ENCODE measurements around the gene TADA2B.
"Not testable (repeated sequence)": the region's sequence is repeated elsewhere in the genome, so short reads cannot be mapped to it uniquely, and the experiment has no call there.

Gene TADA2B

GRCh38 chr4:7078025-7078424 is 34.9 kb downstream of the TADA2B start:
- no peak for DNase-seq (ENCODE audit: low read depth in 2 of 2)

- not testable (repeated sequence) for DNase-seq (ENCODE audit: low read depth in 2 of 2)
Observed at GRCh38 chr4:7079483-7079882, 36.3 kb downstream of the TADA2B start.

- not testable (repeated sequence) for DNase-seq (ENCODE audit: low read depth in 2 of 2)
Observed at GRCh38 chr4:7079909-7080308, 36.7 kb downstream of the TADA2B start.

GRCh38 chr4:7083597-7084563 is 40.7 kb downstream of the TADA2B start:
- DNase-seq (ENCODE audit: low read depth in 2 of 2) = no peak

- DNase-seq (ENCODE audit: low read depth in 2 of 2) = not testable (repeated sequence)
Observed at GRCh38 chr4:7084564-7084961, 41.4 kb downstream of the TADA2B start.

GRCh38 chr4:7086384-7086783 is 43.2 kb downstream of the TADA2B start:
- DNase-seq (ENCODE audit: low read depth in 2 of 2) = no peak

GRCh38 chr4:7087036-7087435 is 43.9 kb downstream of the TADA2B start:
- DNase-seq (ENCODE audit: low read depth in 2 of 2) = no peak

GRCh38 chr4:7089213-7089986 is 46.2 kb downstream of the TADA2B start:
- DNase-seq (ENCODE audit: low read depth in 2 of 2) = no peak

- DNase-seq (ENCODE audit: low read depth in 2 of 2) = no peak
Observed at GRCh38 chr4:7092026-7092425, 48.9 kb downstream of the TADA2B start.

- DNase-seq (ENCODE audit: low read depth in 2 of 2) = no peak
Observed at GRCh38 chr4:7094916-7095315, 51.7 kb downstream of the TADA2B start.

GRCh38 chr4:7095611-7096155 is 52.5 kb downstream of the TADA2B start:
- DNase-seq (ENCODE audit: low read depth in 2 of 2) = no peak

GRCh38 chr4:7096236-7096635 is 53.1 kb downstream of the TADA2B start:
- no peak for DNase-seq (ENCODE audit: low read depth in 2 of 2)

- DNase-seq (ENCODE audit: low read depth in 2 of 2) = peak; percentile 25 to 40
Observed at GRCh38 chr4:7101692-7102515, 58.7 kb downstream of the TADA2B start.

- not testable (repeated sequence) for DNase-seq (ENCODE audit: low read depth in 2 of 2)
Observed at GRCh38 chr4:7102516-7102909, 59.3 kb downstream of the TADA2B start.

- peak; percentile 70 to 83 for DNase-seq (ENCODE audit: low read depth in 2 of 2)
Observed at GRCh38 chr4:7103031-7103606, 59.9 kb downstream of the TADA2B start.

GRCh38 chr4:7103607-7104365 is 60.6 kb downstream of the TADA2B start:
- no peak for DNase-seq (ENCODE audit: low read depth in 2 of 2)

GRCh38 chr4:7104366-7105031 is 61.3 kb downstream of the TADA2B start:
- no peak for DNase-seq (ENCODE audit: low read depth in 2 of 2)

- DNase-seq (ENCODE audit: low read depth in 2 of 2) = no peak
Observed at GRCh38 chr4:7105276-7105675, 62.1 kb downstream of the TADA2B start.

- no peak for DNase-seq (ENCODE audit: low read depth in 2 of 2)
Observed at GRCh38 chr4:7107166-7107905, 64.2 kb downstream of the TADA2B start.

Data from stimulated activated CD4-positive, alpha-beta T cell treated with anti-CD3 and anti-CD28 coated beads, Interleukin-1b, Interleukin-23, amount 100 ng/mL, for 4 hours (primary cell).